ENCODE measurements around the gene ZFP92. TPM values are rescaled to one million over a fixed set of nuclear protein-coding genes. Genes with fewer than 3 reads are reported as not detected.

ZFP92 gene, protein sequence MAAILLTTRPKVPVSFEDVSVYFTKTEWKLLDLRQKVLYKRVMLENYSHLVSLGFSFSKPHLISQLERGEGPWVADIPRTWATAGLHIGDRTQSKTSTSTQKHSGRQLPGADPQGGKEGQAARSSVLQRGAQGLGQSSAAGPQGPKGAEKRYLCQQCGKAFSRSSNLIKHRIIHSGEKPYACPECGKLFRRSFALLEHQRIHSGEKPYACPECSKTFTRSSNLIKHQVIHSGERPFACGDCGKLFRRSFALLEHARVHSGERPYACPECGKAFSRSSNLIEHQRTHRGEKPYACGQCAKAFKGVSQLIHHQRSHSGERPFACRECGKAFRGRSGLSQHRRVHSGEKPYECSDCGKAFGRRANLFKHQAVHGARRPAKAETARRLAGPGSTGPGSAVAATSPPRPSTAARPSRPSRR
- total RNA-seq = 1 to 10 TPM; 1.5 to 3.8 (median 2.0) TPM

DNA sequence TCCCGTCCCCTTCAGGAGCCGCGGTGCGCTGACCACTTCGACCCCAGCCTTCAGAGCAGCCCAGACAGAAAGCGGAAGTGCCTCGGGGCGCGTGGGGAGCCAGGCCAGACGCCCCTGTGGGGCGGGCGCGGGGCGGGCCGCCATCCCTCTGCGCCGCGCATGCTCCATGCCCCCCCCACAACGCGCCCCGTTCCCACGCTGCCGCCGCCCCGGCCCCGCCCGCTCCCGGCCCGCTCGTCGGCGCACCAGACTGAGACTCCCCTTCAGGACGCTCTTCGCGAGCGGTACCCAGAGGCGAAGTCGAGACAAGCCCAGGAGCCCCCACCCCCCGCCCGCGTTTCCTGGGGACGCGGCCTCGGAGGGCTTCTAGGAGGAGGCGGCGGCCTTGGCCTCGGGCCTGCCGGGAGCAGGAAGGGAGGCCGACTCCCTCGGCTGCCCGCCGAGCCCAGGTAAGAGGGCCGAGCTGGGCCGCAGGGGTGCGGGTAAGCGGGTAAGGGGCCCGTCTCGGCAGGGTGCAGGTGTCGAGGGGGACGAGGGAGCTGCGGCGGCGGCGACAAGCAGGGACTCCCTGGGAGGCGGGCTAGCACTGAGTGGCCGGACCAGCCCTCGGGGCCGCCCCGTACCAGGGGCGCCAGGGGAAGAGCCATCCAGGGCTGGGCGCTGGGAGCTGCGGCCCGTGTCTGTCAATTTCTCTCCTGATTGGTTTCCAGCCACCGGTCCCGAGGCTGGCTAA, at the start of gene ZFP92:
TSS of gene ZFP92 (plus strand) at position 218 of the 733 bp plus-strand sequence. CDS start 6,851 bp downstream, outside the sequence.
- Histone ChIP-seq H3K36me3 (no peaks in the 10 kb centered on the region), H3K27me3 (no peaks in the 10 kb centered on the region), H3K27ac (peak within 1 kb of the TSS in 3 of 4 donors; percentile 4 to 69 (median 24)), H3K9me3 (no peaks in the 10 kb centered on the region), H3K4me3 (peak within 1 kb of the TSS; percentile 61 to 63), H3K4me1 (peaks cover 0 to 23% (median 0%) of the 10 kb centered on the region in 3 donors)
- no CpG with 5 or more reads among the region's 75 CpGs for WGBS, 2 donors (ENCODE audit: low coverage in 1 of 2)
- peak; percentile 52 for ATAC-seq
- TF ChIP-seq POLR2A (IDR thresholded peaks at IDR 0.05) (no peak), EP300 (IDR thresholded peaks at IDR 0.05) (no peak)

GRCh38 chrX:153361781-153362397, 49.4 kb upstream of the ZFP92 start:
- 28% methylated on average over 2 of the region's 2 CpGs; no CpG with 5 or more reads in 1 of the 2 donors for WGBS, 2 donors (ENCODE audit: low coverage in 1 of 2)
- TF ChIP-seq POLR2AphosphoS5 (IDR thresholded peaks at IDR 0.05) (no peak), POLR2A (IDR thresholded peaks at IDR 0.05) (no peak), EP300 (IDR thresholded peaks at IDR 0.05) (no peak)
- TF ChIP-seq, protein P1, sequence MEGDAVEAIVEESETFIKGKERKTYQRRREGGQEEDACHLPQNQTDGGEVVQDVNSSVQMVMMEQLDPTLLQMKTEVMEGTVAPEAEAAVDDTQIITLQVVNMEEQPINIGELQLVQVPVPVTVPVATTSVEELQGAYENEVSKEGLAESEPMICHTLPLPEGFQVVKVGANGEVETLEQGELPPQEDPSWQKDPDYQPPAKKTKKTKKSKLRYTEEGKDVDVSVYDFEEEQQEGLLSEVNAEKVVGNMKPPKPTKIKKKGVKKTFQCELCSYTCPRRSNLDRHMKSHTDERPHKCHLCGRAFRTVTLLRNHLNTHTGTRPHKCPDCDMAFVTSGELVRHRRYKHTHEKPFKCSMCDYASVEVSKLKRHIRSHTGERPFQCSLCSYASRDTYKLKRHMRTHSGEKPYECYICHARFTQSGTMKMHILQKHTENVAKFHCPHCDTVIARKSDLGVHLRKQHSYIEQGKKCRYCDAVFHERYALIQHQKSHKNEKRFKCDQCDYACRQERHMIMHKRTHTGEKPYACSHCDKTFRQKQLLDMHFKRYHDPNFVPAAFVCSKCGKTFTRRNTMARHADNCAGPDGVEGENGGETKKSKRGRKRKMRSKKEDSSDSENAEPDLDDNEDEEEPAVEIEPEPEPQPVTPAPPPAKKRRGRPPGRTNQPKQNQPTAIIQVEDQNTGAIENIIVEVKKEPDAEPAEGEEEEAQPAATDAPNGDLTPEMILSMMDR (IDR thresholded peaks at IDR 0.05) = no peak
- H3K27ac ChIP-seq = no peak overlapping the region
- no peaks in the 10 kb centered on the region for H3K4me1 ChIP-seq
- H3K4me3 ChIP-seq = no peak overlapping the region
- ATAC-seq = no peak
- no peaks in the 10 kb centered on the region for H3K9me3 ChIP-seq
- no peaks in the 10 kb centered on the region for H3K27me3 ChIP-seq
- no peaks in the 10 kb centered on the region for H3K36me3 ChIP-seq

DNA sequence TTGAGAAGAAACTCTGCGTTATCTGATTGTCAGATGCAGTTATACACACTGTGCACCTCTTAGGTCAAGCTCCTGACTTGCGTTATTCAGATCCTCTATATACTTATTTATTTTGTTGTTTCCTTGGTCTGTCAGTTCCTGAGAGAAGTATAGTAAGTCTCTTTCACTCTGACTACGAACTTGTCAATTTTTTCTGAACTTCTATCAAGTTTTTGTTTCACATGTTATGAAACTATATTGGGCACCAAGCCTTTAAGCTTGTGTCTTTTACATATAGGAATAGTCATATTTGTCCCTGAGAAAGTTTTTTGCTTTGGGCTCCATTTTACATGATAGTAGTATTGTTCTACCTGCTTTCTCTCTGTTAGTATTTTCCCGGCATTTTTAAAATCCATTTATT, 45.6 kb upstream of the ZFP92 start:
- no peak overlapping the region for H3K4me3 ChIP-seq
- TF ChIP-seq POLR2A (IDR thresholded peaks at IDR 0.05) (no peak), POLR2AphosphoS5 (IDR thresholded peaks at IDR 0.05) (no peak), EP300 (IDR thresholded peaks at IDR 0.05) (no peak)
- TF ChIP-seq, protein P1 (IDR thresholded peaks at IDR 0.05) = no peak
- ATAC-seq = no peak
- no peaks in the 10 kb centered on the region for H3K9me3 ChIP-seq
- no peak overlapping the region for H3K27ac ChIP-seq
- H3K4me1 ChIP-seq = no peaks in the 10 kb centered on the region
- 63 to 92% methylated on average over 4 of the region's 4 CpGs for WGBS, 2 donors (ENCODE audit: low coverage in 1 of 2)
- no peaks in the 10 kb centered on the region for H3K27me3 ChIP-seq
- no peaks in the 10 kb centered on the region for H3K36me3 ChIP-seq

DNA sequence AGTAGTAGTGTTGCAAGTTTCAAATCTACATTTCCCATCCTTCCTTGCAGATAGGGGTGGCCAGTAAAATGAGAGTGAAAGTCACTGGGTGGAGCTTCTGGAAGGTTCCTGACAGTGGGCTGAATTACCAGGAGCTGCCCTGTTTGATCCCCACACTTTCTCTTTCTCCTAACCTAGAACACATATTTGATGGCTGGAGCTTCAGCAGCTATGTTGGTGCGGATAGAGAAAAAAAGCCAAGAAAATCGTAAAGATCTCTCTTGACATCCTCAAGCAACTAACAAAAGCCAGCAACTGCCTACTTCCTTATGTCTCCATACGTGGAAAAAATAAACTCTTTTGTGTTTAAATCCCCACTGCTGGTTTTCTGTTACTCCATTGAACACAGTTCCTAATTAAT, 45.2 kb upstream of the ZFP92 start:
- WGBS, 2 donors (ENCODE audit: low coverage in 1 of 2) = 72% methylated on average over 3 of the region's 3 CpGs; no CpG with 5 or more reads in 1 of the 2 donors
- TF ChIP-seq POLR2A (IDR thresholded peaks at IDR 0.05) (no peak), POLR2AphosphoS5 (IDR thresholded peaks at IDR 0.05) (no peak), EP300 (IDR thresholded peaks at IDR 0.05) (no peak)
- TF ChIP-seq, protein P1 (IDR thresholded peaks at IDR 0.05) = no peak
- H3K4me3 ChIP-seq = no peak overlapping the region
- H3K36me3 ChIP-seq = no peaks in the 10 kb centered on the region
- no peak overlapping the region for H3K27ac ChIP-seq
- H3K4me1 ChIP-seq = no peaks in the 10 kb centered on the region
- H3K27me3 ChIP-seq = no peaks in the 10 kb centered on the region
- H3K9me3 ChIP-seq = no peaks in the 10 kb centered on the region
- ATAC-seq = no peak

DNA sequence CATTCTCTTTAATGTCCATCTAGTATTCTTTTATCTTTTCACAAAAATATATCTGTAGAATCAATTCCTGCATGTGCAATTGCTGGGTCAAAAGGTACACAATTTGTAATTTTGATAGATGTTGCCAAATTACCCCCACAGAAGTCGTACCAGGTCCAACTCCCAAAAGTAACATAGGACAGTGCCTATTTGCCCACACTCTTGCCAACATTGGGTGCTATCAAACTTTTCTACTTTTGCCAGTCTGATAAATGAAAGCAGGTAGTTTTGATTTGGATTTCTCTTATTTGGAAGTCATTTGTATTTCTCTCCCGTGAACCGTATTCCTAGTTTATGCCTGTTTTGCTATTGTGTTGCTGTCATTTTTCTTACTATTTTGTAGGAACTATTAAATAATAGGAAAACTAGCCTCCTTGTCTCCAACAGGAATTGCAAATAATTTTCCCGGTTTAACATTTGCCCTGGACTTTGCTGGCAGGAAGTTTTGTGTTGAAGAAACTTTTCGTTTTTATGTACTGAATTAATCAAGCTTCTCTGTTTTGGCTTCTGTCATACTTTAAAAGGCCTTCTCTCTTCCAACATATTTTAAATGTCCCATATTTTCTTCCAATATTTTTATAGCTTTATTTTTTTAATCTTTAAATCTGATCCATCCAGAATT, 44.3 kb upstream of the ZFP92 start:
- no peak for ATAC-seq
- no peak overlapping the region for H3K27ac ChIP-seq
- 67 to 70% methylated on average over 3 to 5 of the region's 5 CpGs for WGBS, 2 donors (ENCODE audit: low coverage in 1 of 2)
- no peak overlapping the region for H3K4me3 ChIP-seq
- TF ChIP-seq POLR2A (IDR thresholded peaks at IDR 0.05) (no peak), POLR2AphosphoS5 (IDR thresholded peaks at IDR 0.05) (no peak), EP300 (IDR thresholded peaks at IDR 0.05) (no peak)
- TF ChIP-seq, protein P1 (IDR thresholded peaks at IDR 0.05) = no peak
- H3K36me3 ChIP-seq = no peaks in the 10 kb centered on the region
- H3K9me3 ChIP-seq = no peaks in the 10 kb centered on the region
- H3K4me1 ChIP-seq = no peaks in the 10 kb centered on the region
- no peaks in the 10 kb centered on the region for H3K27me3 ChIP-seq

Data from gastroesophageal sphincter (tissue), 4 donors.